Measurements from ENCODE around the gene AHDC1. TPM values are rescaled to one million over a fixed set of nuclear protein-coding genes. Genes with fewer than 3 reads are reported as not detected.
A peak's percentile ranks its signal among the peaks of the same experiment; 100 is the strongest.

Gene AHDC1
- total and polyA plus RNA-seq, 9 of the 15 experiments (the other 6 are each of a cell fraction or from before 2014, with no cell fraction given) = 0.21 to 36.4 (median 4.7) TPM

GRCh38 chr1:27650539-27651175 lies 46.7 kb upstream of the AHDC1 start (continued):
- TF ChIP-seq, protein P1, sequence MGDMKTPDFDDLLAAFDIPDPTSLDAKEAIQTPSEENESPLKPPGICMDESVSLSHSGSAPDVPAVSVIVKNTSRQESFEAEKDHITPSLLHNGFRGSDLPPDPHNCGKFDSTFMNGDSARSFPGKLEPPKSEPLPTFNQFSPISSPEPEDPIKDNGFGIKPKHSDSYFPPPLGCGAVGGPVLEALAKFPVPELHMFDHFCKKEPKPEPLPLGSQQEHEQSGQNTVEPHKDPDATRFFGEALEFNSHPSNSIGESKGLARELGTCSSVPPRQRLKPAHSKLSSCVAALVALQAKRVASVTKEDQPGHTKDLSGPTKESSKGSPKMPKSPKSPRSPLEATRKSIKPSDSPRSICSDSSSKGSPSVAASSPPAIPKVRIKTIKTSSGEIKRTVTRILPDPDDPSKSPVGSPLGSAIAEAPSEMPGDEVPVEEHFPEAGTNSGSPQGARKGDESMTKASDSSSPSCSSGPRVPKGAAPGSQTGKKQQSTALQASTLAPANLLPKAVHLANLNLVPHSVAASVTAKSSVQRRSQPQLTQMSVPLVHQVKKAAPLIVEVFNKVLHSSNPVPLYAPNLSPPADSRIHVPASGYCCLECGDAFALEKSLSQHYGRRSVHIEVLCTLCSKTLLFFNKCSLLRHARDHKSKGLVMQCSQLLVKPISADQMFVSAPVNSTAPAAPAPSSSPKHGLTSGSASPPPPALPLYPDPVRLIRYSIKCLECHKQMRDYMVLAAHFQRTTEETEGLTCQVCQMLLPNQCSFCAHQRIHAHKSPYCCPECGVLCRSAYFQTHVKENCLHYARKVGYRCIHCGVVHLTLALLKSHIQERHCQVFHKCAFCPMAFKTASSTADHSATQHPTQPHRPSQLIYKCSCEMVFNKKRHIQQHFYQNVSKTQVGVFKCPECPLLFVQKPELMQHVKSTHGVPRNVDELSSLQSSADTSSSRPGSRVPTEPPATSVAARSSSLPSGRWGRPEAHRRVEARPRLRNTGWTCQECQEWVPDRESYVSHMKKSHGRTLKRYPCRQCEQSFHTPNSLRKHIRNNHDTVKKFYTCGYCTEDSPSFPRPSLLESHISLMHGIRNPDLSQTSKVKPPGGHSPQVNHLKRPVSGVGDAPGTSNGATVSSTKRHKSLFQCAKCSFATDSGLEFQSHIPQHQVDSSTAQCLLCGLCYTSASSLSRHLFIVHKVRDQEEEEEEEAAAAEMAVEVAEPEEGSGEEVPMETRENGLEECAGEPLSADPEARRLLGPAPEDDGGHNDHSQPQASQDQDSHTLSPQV (IDR thresholded peaks at IDR 0.05) = peak; percentile 85
- no peak for TF ChIP-seq ZNF408 (CRISPR knock-in tag; IDR thresholded peaks at IDR 0.05; ENCODE audit: low read depth)
- TF ChIP-seq, protein P2, sequence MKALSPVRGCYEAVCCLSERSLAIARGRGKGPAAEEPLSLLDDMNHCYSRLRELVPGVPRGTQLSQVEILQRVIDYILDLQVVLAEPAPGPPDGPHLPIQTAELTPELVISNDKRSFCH (CRISPR knock-in tag; IDR thresholded peaks at IDR 0.05) = no peak
- TF ChIP-seq, protein P2 (tag; IDR thresholded peaks at IDR 0.05) = peak; percentile 51; the same call in 1 of the 2 replicates
- no peak for TF ChIP-seq PTRF (tag; IDR thresholded peaks at IDR 0.05)
- TF ChIP-seq FOXP1 (CRISPR knock-in tag; IDR thresholded peaks at IDR 0.05) = no peak
- TF ChIP-seq ZNF174 (CRISPR knock-in tag; IDR thresholded peaks at IDR 0.05) = no peak
- TF ChIP-seq ZNF253 (CRISPR knock-in tag; conservative IDR thresholded peaks at IDR 0.05) = no peak
- peak; percentile 81 for TF ChIP-seq MGA (IDR thresholded peaks at IDR 0.05)
- TF ChIP-seq SIRT6 (IDR thresholded peaks at IDR 0.05; ENCODE audit: low read depth, low read length) = no peak
- TF ChIP-seq SLC30A9 (CRISPR knock-in tag; IDR thresholded peaks at IDR 0.05) = no peak

Measured in K562 (cell line).